Sigmoid colon (tissue), 7 donors: Measurements from ENCODE around the gene CCR1. TPM values are rescaled to one million over a fixed set of nuclear protein-coding genes. Genes with fewer than 3 reads are reported as not detected.

Experiments used
- DNase-seq: peaks from one replicate; pipeline ENCODE4 v3.0.0-alpha.2; 2019
- H3K27ac ChIP-seq, 4 donors: fragments of 200-600 bp; sonication (generic); one replicate each; pipeline ENCODE4 v1.5.1; 2016 to 2019; ENCODE audit warnings: mild to moderate bottlenecking in 1 of 4
- H3K27me3 ChIP-seq, 3 donors: fragments of 200-600 bp; sonication (generic); one replicate each; pipeline ENCODE4 v1.5.1; 2019; ENCODE audit warnings: mild to moderate bottlenecking in 1 of 3
- H3K36me3 ChIP-seq, 4 donors: fragments of 200-600 bp; sonication (generic); one replicate each; pipeline ENCODE4 v1.5.1; 2016 to 2019
- H3K4me1 ChIP-seq, 4 donors: fragments of 200-600 bp; sonication (generic); one replicate each; pipeline ENCODE4 v1.5.1; 2017 to 2019
- H3K4me3 ChIP-seq, 4 donors: fragments of 200-600 bp; sonication (generic); one replicate each; pipeline ENCODE4 v1.5.1; 2017 to 2019; ENCODE audit warnings: mild to moderate bottlenecking in 2 of 4, moderate library complexity in 1 of 4
- H3K9me3 ChIP-seq, 4 donors: fragments of 200-600 bp in 3 of 4; sonication (generic) in 3 of 4; one replicate each; pipeline versions ENCODE4 v1.5.1 to v1.6.1; 2013 to 2019
- EP300 ChIP-seq, 4 donors: sonication (generic); formaldehyde crosslinking; IDR thresholded peaks; one replicate each; pipeline ENCODE4 v1.6.1; 2017; ENCODE audit warnings: antibody characterized with exemption in 4 of 4
- POLR2A ChIP-seq, 2 donors: fragments of 450-650 bp; IDR thresholded peaks; one replicate each; pipeline ENCODE4 v1.6.1; 2016; ENCODE audit warnings: antibody characterized with exemption in 2 of 2, mild to moderate bottlenecking in 2 of 2, moderate library complexity in 2 of 2
- POLR2AphosphoS5 ChIP-seq, 4 donors: sonication (generic); formaldehyde crosslinking; IDR thresholded peaks; one replicate each; pipeline ENCODE4 v1.6.1; 2017; ENCODE audit warnings: antibody characterized with exemption in 4 of 4
- WGBS, 2 donors: extraction: QIAGEN DNeasy Blood & Tissue Kit; methylation state at CpG; one replicate each; pipeline ENCODE4 v1.1.7; 2013; 5-methylcytosine and 5-hydroxymethylcytosine counted together
- intact Hi-C: fragments of 100-400 bp; cut with DNase I; formaldehyde crosslinking; loops from one replicate; pipeline ENCODE4 v1.15.1; 2023
- polyA plus RNA-seq, 3 donors: library from polyadenylated mRNA; stranded (reverse); fragments of 200-250 nt; gene quantifications; one replicate each; pipeline ENCODE4 v1.2.3, GENCODE V29; 2013
- total RNA-seq, 4 donors: library from RNA; depleted of rRNA; stranded (reverse); fragments of >200 nt; gene quantifications; one replicate each; pipeline ENCODE4 v1.1.0, GENCODE V29; 2016
- TF ChIP-seq, protein P1 (sequence below), 4 experiments: fragments of 450-650 bp in 3 of 4; fragments of 200-600 bp in 1 of 4; IDR thresholded peaks; one replicate each; pipeline ENCODE4 v1.5.1; 2016 to 2019; ENCODE audit warnings: antibody characterized with exemption in 4 of 4, mild to moderate bottlenecking in 3 of 4, moderate library complexity in 2 of 4
- donor health status: healthy with polysubstance abuse.
- donor health status: Bipolar disorder and iron deficiency.
- donor health status: healthy.

Gene CCR1
- total and polyA plus RNA-seq, 7 donors: 2.2 to 16.6 (median 8.2) TPM

DNA sequence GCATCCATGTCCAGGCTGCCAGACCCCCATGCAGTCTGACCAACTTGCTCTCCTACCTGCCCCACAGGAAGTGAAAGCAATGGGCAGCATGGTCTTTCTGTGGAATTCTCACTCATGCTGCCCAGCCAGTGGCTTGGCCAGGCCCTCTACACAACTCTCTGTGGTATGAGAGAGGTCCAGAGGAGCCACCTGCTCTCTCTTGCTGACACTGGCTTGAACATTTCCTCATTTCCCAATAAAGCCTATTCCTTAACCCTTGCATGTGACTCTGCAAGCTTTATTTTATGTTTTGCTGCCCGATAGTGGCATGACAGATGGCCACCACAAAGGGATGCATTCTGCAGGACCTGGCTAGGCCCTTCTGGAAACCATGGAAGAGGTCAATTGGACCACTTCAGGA, 53.8 kb downstream of the CCR1 start:
- Histone ChIP-seq H3K4me1 (no peaks in the 10 kb centered on the region), H3K9me3 (peaks cover 0 to 2% (median 0%) of the 10 kb centered on the region in 4 donors), H3K36me3 (no peaks in the 10 kb centered on the region), H3K27ac (no peak overlapping the region), H3K27me3 (no peaks in the 10 kb centered on the region), H3K4me3 (no peak overlapping the region)
- WGBS, 2 donors: 87 to 100% methylated on average over 1 of the region's 1 CpG
- intact Hi-C loops: no loop called here
- no peak for TF ChIP-seq POLR2AphosphoS5 (IDR thresholded peaks at IDR 0.05)
- TF ChIP-seq POLR2A (IDR thresholded peaks at IDR 0.05): no peak
- TF ChIP-seq, protein P1, sequence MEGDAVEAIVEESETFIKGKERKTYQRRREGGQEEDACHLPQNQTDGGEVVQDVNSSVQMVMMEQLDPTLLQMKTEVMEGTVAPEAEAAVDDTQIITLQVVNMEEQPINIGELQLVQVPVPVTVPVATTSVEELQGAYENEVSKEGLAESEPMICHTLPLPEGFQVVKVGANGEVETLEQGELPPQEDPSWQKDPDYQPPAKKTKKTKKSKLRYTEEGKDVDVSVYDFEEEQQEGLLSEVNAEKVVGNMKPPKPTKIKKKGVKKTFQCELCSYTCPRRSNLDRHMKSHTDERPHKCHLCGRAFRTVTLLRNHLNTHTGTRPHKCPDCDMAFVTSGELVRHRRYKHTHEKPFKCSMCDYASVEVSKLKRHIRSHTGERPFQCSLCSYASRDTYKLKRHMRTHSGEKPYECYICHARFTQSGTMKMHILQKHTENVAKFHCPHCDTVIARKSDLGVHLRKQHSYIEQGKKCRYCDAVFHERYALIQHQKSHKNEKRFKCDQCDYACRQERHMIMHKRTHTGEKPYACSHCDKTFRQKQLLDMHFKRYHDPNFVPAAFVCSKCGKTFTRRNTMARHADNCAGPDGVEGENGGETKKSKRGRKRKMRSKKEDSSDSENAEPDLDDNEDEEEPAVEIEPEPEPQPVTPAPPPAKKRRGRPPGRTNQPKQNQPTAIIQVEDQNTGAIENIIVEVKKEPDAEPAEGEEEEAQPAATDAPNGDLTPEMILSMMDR (IDR thresholded peaks at IDR 0.05): no peak
- no peak for TF ChIP-seq EP300 (IDR thresholded peaks at IDR 0.05)
- DNase-seq: no peak

Other genes starting within 250 kb of the CCR1 start
- gene FYCO1, start 212.5 kb downstream of the CCR1 start, total RNA-seq: 100 to 1,000 TPM in 1 of 4 donors, 10 to 100 TPM in 3; 72.1 to 115 (median 79.2) TPM
- gene FYCO1, start 212.5 kb downstream of the CCR1 start, polyA plus RNA-seq: 10 to 100 TPM in 1 of 3 donors, 1 to 10 TPM in 2; 8.4 to 15.0 (median 9.9) TPM
- under 1 TPM in 1 of 4 donors, not detected in 3; under 0.01 TPM for gene XCR1, start 180.8 kb downstream of the CCR1 start, total RNA-seq
- gene XCR1, start 180.8 kb downstream of the CCR1 start, polyA plus RNA-seq: 1 to 10 TPM in 1 of 3 donors, not detected in 2; 3.5 TPM
- gene CCR3, start 34.1 kb upstream of the CCR1 start, total RNA-seq: not detected
- under 1 TPM in 2 of 3 donors, not detected in 1; 0.04 to 0.69 TPM for gene CCR3, start 34.1 kb upstream of the CCR1 start, polyA plus RNA-seq
- 1 to 10 TPM; 1.1 to 3.1 (median 1.9) TPM for gene CCR2, start 145.8 kb upstream of the CCR1 start, total RNA-seq
- 1 to 10 TPM in 2 of 3 donors, under 1 TPM in 1; 0.69 to 2.1 (median 1.2) TPM for gene CCR2, start 145.8 kb upstream of the CCR1 start, polyA plus RNA-seq
- gene CCR5, start 162.6 kb upstream of the CCR1 start, total RNA-seq: 1 to 10 TPM in 2 of 4 donors, under 1 TPM in 1, not detected in 1; 0.36 to 2.0 (median 1.2) TPM
- 1 to 10 TPM in 1 of 3 donors, under 1 TPM in 2; 0.60 to 3.9 (median 0.69) TPM for gene CCR5, start 162.6 kb upstream of the CCR1 start, polyA plus RNA-seq
- 1 to 10 TPM in 1 of 4 donors, under 1 TPM in 2, not detected in 1; 0.71 to 3.0 (median 0.99) TPM for gene CCRL2, start 198.9 kb upstream of the CCR1 start, total RNA-seq
- 10 to 100 TPM in 1 of 3 donors, 1 to 10 TPM in 2; 3.0 to 11.2 (median 4.4) TPM for gene CCRL2, start 198.9 kb upstream of the CCR1 start, polyA plus RNA-seq